ENCODE data around the gene FRAS1. TPM values are rescaled to one million over a fixed set of nuclear protein-coding genes. Genes with fewer than 3 reads are reported as not detected.

The FRAS1 gene
- total and polyA plus RNA-seq, 11 donors: 0.57 to 13.4 (median 3.2) TPM

GRCh38 chr4:78527555-78527954, 470.4 kb downstream of the FRAS1 start:
- WGBS, 4 donors: 91 to 94% (median 92%) methylated on average over 4 of the region's 4 CpGs
- no peak for ATAC-seq
- Histone ChIP-seq H3K9me3 (peaks cover 0 to 6% (median 0%) of the 10 kb centered on the region in 12 donors), H3K27ac (no peak overlapping the region), H3K4me3 (no peak overlapping the region), H3K36me3 (no peaks in the 10 kb centered on the region), H3K27me3 (no peaks in the 10 kb centered on the region), H3K4me1 (no peaks in the 10 kb centered on the region)
- intact Hi-C loops (cut with DNase I): loop anchor here in 1 of 10 donors (10.0 kb wide), 1 partner anchor 337 kb away; no protein-coding TSS in a partner anchor
- TF ChIP-seq POLR2A (IDR thresholded peaks at IDR 0.05): no peak
- TF ChIP-seq CTCF (IDR thresholded peaks at IDR 0.05): no peak
- no peak for DNase-seq

- no peak for ATAC-seq
- Histone ChIP-seq H3K9me3 (peaks cover 0 to 6% (median 0%) of the 10 kb centered on the region in 12 donors), H3K27me3 (no peaks in the 10 kb centered on the region), H3K36me3 (no peaks in the 10 kb centered on the region), H3K27ac (no peak overlapping the region), H3K4me3 (no peak overlapping the region), H3K4me1 (no peaks in the 10 kb centered on the region)
- TF ChIP-seq CTCF (IDR thresholded peaks at IDR 0.05) (no peak), POLR2A (IDR thresholded peaks at IDR 0.05) (no peak)
- WGBS, 4 donors: 50 to 82% (median 82%) methylated on average over 3 of the region's 3 CpGs
- DNase-seq: no peak
- intact Hi-C loops (cut with DNase I): loop anchor here in 1 of 10 donors (10.0 kb wide), 1 partner anchor 336 kb away; no protein-coding TSS in a partner anchor
Observed at GRCh38 chr4:78528327-78528726, 471.2 kb downstream of the FRAS1 start.

GRCh38 chr4:78529569-78530209, 472.6 kb downstream of the FRAS1 start:
- TF ChIP-seq POLR2A (IDR thresholded peaks at IDR 0.05): no peak
- no peak for TF ChIP-seq CTCF (IDR thresholded peaks at IDR 0.05)
- no peak overlapping the region for H3K4me3 ChIP-seq

GRCh38 chr4:78532046-78532445, 474.9 kb downstream of the FRAS1 start:
- DNase-seq (no peak), ATAC-seq (peak in 1 of 4 donors; percentile 42)
- H3K9me3 ChIP-seq: peaks cover 0 to 6% (median 0%) of the 10 kb centered on the region in 12 donors
- no peaks in the 10 kb centered on the region for H3K36me3 ChIP-seq
- intact Hi-C loops (cut with DNase I): no loop called here
- H3K27ac ChIP-seq: no peak overlapping the region
- WGBS, 4 donors: 58 to 77% (median 68%) methylated on average over 1 of the region's 1 CpG
- TF ChIP-seq CTCF (IDR thresholded peaks at IDR 0.05) (no peak), POLR2A (IDR thresholded peaks at IDR 0.05) (no peak)
- H3K4me1 ChIP-seq: no peaks in the 10 kb centered on the region
- no peak overlapping the region for H3K4me3 ChIP-seq
- no peaks in the 10 kb centered on the region for H3K27me3 ChIP-seq

More at GRCh38 chr4:78529569-78530209, 472.6 kb downstream of the FRAS1 start:
- H3K4me1 ChIP-seq: no peaks in the 10 kb centered on the region
- peaks cover 0 to 6% (median 0%) of the 10 kb centered on the region in 12 donors for H3K9me3 ChIP-seq
- no peaks in the 10 kb centered on the region for H3K27me3 ChIP-seq
- no peak for DNase-seq
- WGBS, 4 donors: 82 to 92% (median 88%) methylated on average over 2 of the region's 2 CpGs
- intact Hi-C loops (cut with DNase I): loop anchor here in 1 of 10 donors (10.0 kb wide), 1 partner anchor 335 kb away; no protein-coding TSS in a partner anchor
- no peaks in the 10 kb centered on the region for H3K36me3 ChIP-seq
- no peak overlapping the region for H3K27ac ChIP-seq
- ATAC-seq: no peak

All from heart left ventricle (tissue), 16 donors.